ENCODE results near the gene DNAH11.

- TF ChIP-seq CTCF (CRISPR knock-in tag; IDR thresholded peaks at IDR 0.05) (no peak), POLR2AphosphoS5 (IDR thresholded peaks at IDR 0.05; ENCODE audit: low read depth, low read length) (no peak), SIN3A (IDR thresholded peaks at IDR 0.05; ENCODE audit: borderline replicate concordance, low read depth, low read length) (no peak), REST (IDR thresholded peaks at IDR 0.05; ENCODE audit: borderline replicate concordance in 1 of 2, low read depth in 1 of 2, low read length in 2 of 2) (no peak), ZNF235 (CRISPR knock-in tag; IDR thresholded peaks at IDR 0.05; ENCODE audit: borderline replicate concordance) (no peak), SUZ12 (IDR thresholded peaks at IDR 0.05; ENCODE audit: low read depth, low read length) (no peak)
- TF ChIP-seq, protein P1, sequence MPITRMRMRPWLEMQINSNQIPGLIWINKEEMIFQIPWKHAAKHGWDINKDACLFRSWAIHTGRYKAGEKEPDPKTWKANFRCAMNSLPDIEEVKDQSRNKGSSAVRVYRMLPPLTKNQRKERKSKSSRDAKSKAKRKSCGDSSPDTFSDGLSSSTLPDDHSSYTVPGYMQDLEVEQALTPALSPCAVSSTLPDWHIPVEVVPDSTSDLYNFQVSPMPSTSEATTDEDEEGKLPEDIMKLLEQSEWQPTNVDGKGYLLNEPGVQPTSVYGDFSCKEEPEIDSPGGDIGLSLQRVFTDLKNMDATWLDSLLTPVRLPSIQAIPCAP (CRISPR knock-in tag; IDR thresholded peaks at IDR 0.05; ENCODE audit: low read depth), result no peak
These were observed 373.8 kb downstream of the DNAH11 start for GRCh38 chr7:21916629-21917028.

Data from HepG2 (cell line).